Measurements from ENCODE around the gene GP1BB.
A peak's percentile ranks its signal among the peaks of the same experiment; 100 is the strongest.

GRCh38 chr22:19679522-19680101 lies 43.7 kb upstream of the GP1BB start:
- TF ChIP-seq EP300 (IDR thresholded peaks at IDR 0.05) (no peak), CTCF (IDR thresholded peaks at IDR 0.05) (peak in 4 of 7 experiments; percentile 54 to 83 (median 70)), POLR2A (IDR thresholded peaks at IDR 0.05) (no peak), POLR2AphosphoS5 (IDR thresholded peaks at IDR 0.05) (no peak)
